ENCODE measurements around the gene ARHGEF26.

ARHGEF26 gene

GRCh38 chr3:154149286-154149685, 28.1 kb downstream of the ARHGEF26 start:
- DNase-seq (ENCODE audit: low spot score) = no peak
- no peak for TF ChIP-seq CTCF (IDR thresholded peaks at IDR 0.05)
- Histone ChIP-seq H3K27ac (no peak overlapping the region), H3K4me3 (no peak overlapping the region)

- no peak overlapping the region for H3K27ac ChIP-seq
- no peak for DNase-seq (ENCODE audit: low spot score)
- no peak overlapping the region for H3K4me3 ChIP-seq
- TF ChIP-seq CTCF (IDR thresholded peaks at IDR 0.05) = no peak
These were observed 30.8 kb downstream of the ARHGEF26 start for GRCh38 chr3:154151969-154152368.

GRCh38 chr3:154152741-154153140, 31.6 kb downstream of the ARHGEF26 start:
- Histone ChIP-seq H3K4me3 (no peak overlapping the region), H3K27ac (no peak overlapping the region)
- no peak for TF ChIP-seq CTCF (IDR thresholded peaks at IDR 0.05)
- no peak for DNase-seq (ENCODE audit: low spot score)

GRCh38 chr3:154156530-154156929, 35.3 kb downstream of the ARHGEF26 start:
- no peak overlapping the region for H3K27ac ChIP-seq
- no peak for DNase-seq (ENCODE audit: low spot score)
- no peak overlapping the region for H3K4me3 ChIP-seq
- TF ChIP-seq CTCF (IDR thresholded peaks at IDR 0.05) = no peak

GRCh38 chr3:154161806-154162205, 40.6 kb downstream of the ARHGEF26 start:
- Histone ChIP-seq H3K4me3 (no peak overlapping the region), H3K27ac (no peak overlapping the region)
- DNase-seq (ENCODE audit: low spot score) = no peak

GRCh38 chr3:154164387-154164786, 43.2 kb downstream of the ARHGEF26 start:
- DNase-seq (ENCODE audit: low spot score) = no peak
- H3K27ac ChIP-seq = no peak overlapping the region
- no peak overlapping the region for H3K4me3 ChIP-seq
- TF ChIP-seq CTCF (IDR thresholded peaks at IDR 0.05) = no peak

More at GRCh38 chr3:154161806-154162205, 40.6 kb downstream of the ARHGEF26 start:
- no peak for TF ChIP-seq CTCF (IDR thresholded peaks at IDR 0.05)

GRCh38 chr3:154168998-154169795, 48.0 kb downstream of the ARHGEF26 start:
- DNase-seq (ENCODE audit: low spot score) = no peak
- no peak overlapping the region for H3K27ac ChIP-seq
- no peak overlapping the region for H3K4me3 ChIP-seq
- TF ChIP-seq CTCF (IDR thresholded peaks at IDR 0.05) = no peak

Measured in coronary artery (tissue), 2 donors.